ENCODE measurements around the gene PAQR3.

GRCh38 chr4:78863254-78863869 is 75.9 kb downstream of the PAQR3 start:
- no peak for TF ChIP-seq EZH2 (IDR thresholded peaks at IDR 0.05; ENCODE audit: insufficient read depth, low read length)
- TF ChIP-seq, protein P1, sequence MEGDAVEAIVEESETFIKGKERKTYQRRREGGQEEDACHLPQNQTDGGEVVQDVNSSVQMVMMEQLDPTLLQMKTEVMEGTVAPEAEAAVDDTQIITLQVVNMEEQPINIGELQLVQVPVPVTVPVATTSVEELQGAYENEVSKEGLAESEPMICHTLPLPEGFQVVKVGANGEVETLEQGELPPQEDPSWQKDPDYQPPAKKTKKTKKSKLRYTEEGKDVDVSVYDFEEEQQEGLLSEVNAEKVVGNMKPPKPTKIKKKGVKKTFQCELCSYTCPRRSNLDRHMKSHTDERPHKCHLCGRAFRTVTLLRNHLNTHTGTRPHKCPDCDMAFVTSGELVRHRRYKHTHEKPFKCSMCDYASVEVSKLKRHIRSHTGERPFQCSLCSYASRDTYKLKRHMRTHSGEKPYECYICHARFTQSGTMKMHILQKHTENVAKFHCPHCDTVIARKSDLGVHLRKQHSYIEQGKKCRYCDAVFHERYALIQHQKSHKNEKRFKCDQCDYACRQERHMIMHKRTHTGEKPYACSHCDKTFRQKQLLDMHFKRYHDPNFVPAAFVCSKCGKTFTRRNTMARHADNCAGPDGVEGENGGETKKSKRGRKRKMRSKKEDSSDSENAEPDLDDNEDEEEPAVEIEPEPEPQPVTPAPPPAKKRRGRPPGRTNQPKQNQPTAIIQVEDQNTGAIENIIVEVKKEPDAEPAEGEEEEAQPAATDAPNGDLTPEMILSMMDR (IDR thresholded peaks at IDR 0.05; ENCODE audit: insufficient read depth, low read depth, low read length): no peak
